SK-N-SH treated with all-trans-retinoic acid at 6 μM for 48 hours (cell line): Measurements from ENCODE around the gene GCA.

Source experiments
- ATAC-seq: fragments of 200-7000 bp; cut with Tn5 transposase; 3 replicates; pipeline ENCODE4 v1.9.1; 2020; ENCODE audit warnings: mild to moderate bottlenecking, moderate library complexity
- ARNTL ChIP-seq: fragments of 450-650 bp; formaldehyde crosslinking; IDR thresholded peaks from 2 replicates; pipeline ENCODE4 v1.5.0; 2020; ENCODE audit warnings: low read depth, mild to moderate bottlenecking, moderate library complexity, borderline replicate concordance
- CSDC2 ChIP-seq: fragments of 250-450 bp; sonication (Bioruptor Pico); IDR thresholded peaks from 2 replicates; pipeline ENCODE4 v1.5.0; 2020; ENCODE audit warnings: mild to moderate bottlenecking, moderate library complexity
- ESRRG ChIP-seq: fragments of 250-450 bp; sonication (Bioruptor Pico); IDR thresholded peaks from 2 replicates; pipeline ENCODE4 v1.6.1; 2021; ENCODE audit warnings: mild to moderate bottlenecking
- OSR1 ChIP-seq: fragments of 250-450 bp; sonication (Bioruptor Pico); IDR thresholded peaks from 2 replicates; pipeline ENCODE4 v1.8.0; 2022; ENCODE audit warnings: moderate library complexity, mild to moderate bottlenecking, inconsistent platforms
- PPARA ChIP-seq: fragments of 250-450 bp; sonication (Bioruptor Pico); IDR thresholded peaks from 2 replicates; pipeline ENCODE4 v1.5.0; 2020; ENCODE audit warnings: mild to moderate bottlenecking, borderline replicate concordance
- RARB ChIP-seq: fragments of 250-450 bp; sonication (Bioruptor Pico); IDR thresholded peaks from 2 replicates; pipeline ENCODE4 v1.8.0; 2021; ENCODE audit warnings: mild to moderate bottlenecking, moderate library complexity
- SNAI2 ChIP-seq: fragments of 250-450 bp; sonication (Bioruptor Pico); IDR thresholded peaks from 2 replicates; pipeline ENCODE4 v1.5.0; 2020; ENCODE audit warnings: mild to moderate bottlenecking, moderate library complexity
- TCF4 ChIP-seq: fragments of 250-450 bp; sonication (Bioruptor Pico); IDR thresholded peaks from 2 replicates; pipeline ENCODE4 v1.8.0; 2021; ENCODE audit warnings: mild to moderate bottlenecking, moderate library complexity, borderline replicate concordance
- TOX ChIP-seq: fragments of 250-450 bp; sonication (Bioruptor Pico); IDR thresholded peaks from 2 replicates; pipeline ENCODE4 v1.8.0; 2021; ENCODE audit warnings: mild to moderate bottlenecking, moderate library complexity, borderline replicate concordance
- ZC3H10 ChIP-seq: fragments of 250-450 bp; sonication (Bioruptor Pico); IDR thresholded peaks from 2 replicates; pipeline ENCODE4 v1.5.1; 2021; ENCODE audit warnings: mild to moderate bottlenecking, moderate library complexity
- ZFP3 ChIP-seq: fragments of 250-450 bp; sonication (Bioruptor Pico); IDR thresholded peaks from 2 replicates; pipeline ENCODE4 v1.5.0; 2020; ENCODE audit warnings: mild to moderate bottlenecking, moderate library complexity
- ZFP30 ChIP-seq: fragments of 450-650 bp; formaldehyde crosslinking; IDR thresholded peaks from 2 replicates; pipeline ENCODE4 v1.5.0; 2022; ENCODE audit warnings: mild to moderate bottlenecking, moderate library complexity
- ZNF565 ChIP-seq: fragments of 450-650 bp; formaldehyde crosslinking; conservative IDR thresholded peaks from 2 replicates; pipeline ENCODE4 v1.5.0; 2020; ENCODE audit warnings: low read depth, mild to moderate bottlenecking, moderate library complexity
- ZNF70 ChIP-seq: fragments of 450-650 bp; formaldehyde crosslinking; IDR thresholded peaks from 2 replicates; pipeline ENCODE4 v1.5.0; 2020; ENCODE audit warnings: mild to moderate bottlenecking, moderate library complexity
- ZNF8 ChIP-seq: fragments of 450-650 bp; formaldehyde crosslinking; IDR thresholded peaks from 2 replicates; pipeline ENCODE4 v1.5.0; 2020; ENCODE audit warnings: mild to moderate bottlenecking, moderate library complexity
- TF ChIP-seq, protein P1 (sequence below): fragments of 250-450 bp; sonication (Bioruptor Pico); IDR thresholded peaks from 2 replicates; pipeline ENCODE4 v1.5.0; 2020; ENCODE audit warnings: mild to moderate bottlenecking, moderate library complexity
- TF ChIP-seq, protein P2 (sequence below): fragments of 250-450 bp; sonication (Bioruptor Pico); IDR thresholded peaks from 2 replicates; pipeline ENCODE4 v1.5.1; 2020; ENCODE audit warnings: low read depth, mild to moderate bottlenecking, moderate library complexity
- TF ChIP-seq, protein P3 (sequence below): fragments of 250-450 bp; sonication (Bioruptor Pico); IDR thresholded peaks from 2 replicates; pipeline ENCODE4 v1.8.0; 2021; ENCODE audit warnings: low read depth, mild to moderate bottlenecking, moderate library complexity, borderline replicate concordance

The GCA gene

DNA sequence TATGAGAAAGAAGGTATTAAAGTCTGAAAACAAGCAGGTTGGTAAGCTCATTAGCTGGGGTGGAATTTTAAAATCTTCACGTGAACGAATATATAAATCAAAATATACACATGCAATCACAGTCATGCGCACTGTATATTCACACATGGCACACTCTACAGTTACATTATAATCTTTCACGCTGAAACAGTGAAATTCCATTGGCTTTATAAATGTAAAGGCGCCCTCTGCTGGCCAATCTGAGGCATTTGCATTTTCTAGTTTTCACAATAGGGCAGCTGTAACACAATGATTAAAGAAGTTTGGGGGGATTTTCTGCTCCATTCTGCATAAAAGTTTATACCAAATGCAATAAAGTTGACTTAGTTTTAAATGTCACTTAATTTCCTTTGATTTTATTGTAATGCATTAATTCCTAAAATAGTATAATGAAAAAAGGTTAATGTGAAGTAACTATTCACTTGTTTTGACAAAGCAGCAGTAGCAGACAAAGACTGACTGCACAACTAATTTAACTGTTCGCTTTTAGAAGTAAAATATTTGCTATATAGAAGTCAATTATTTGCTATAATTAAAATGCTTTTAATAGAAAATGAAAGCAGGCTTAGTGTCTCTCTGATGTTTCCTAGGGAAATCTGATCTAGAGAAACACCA is 42.7 kb upstream of the GCA start:
- TF ChIP-seq, protein P1, sequence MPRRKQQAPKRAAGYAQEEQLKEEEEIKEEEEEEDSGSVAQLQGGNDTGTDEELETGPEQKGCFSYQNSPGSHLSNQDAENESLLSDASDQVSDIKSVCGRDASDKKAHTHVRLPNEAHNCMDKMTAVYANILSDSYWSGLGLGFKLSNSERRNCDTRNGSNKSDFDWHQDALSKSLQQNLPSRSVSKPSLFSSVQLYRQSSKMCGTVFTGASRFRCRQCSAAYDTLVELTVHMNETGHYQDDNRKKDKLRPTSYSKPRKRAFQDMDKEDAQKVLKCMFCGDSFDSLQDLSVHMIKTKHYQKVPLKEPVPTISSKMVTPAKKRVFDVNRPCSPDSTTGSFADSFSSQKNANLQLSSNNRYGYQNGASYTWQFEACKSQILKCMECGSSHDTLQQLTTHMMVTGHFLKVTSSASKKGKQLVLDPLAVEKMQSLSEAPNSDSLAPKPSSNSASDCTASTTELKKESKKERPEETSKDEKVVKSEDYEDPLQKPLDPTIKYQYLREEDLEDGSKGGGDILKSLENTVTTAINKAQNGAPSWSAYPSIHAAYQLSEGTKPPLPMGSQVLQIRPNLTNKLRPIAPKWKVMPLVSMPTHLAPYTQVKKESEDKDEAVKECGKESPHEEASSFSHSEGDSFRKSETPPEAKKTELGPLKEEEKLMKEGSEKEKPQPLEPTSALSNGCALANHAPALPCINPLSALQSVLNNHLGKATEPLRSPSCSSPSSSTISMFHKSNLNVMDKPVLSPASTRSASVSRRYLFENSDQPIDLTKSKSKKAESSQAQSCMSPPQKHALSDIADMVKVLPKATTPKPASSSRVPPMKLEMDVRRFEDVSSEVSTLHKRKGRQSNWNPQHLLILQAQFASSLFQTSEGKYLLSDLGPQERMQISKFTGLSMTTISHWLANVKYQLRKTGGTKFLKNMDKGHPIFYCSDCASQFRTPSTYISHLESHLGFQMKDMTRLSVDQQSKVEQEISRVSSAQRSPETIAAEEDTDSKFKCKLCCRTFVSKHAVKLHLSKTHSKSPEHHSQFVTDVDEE (CRISPR knock-in tag) = no peak
- TF ChIP-seq RARB (CRISPR knock-in tag) (no peak), TOX (no peak), ESRRG (CRISPR knock-in tag) (no peak), ZNF8 (CRISPR knock-in tag) (no peak), SNAI2 (CRISPR knock-in tag) (no peak), ZNF565 (CRISPR knock-in tag) (no peak), ZC3H10 (CRISPR knock-in tag) (no peak), OSR1 (CRISPR knock-in tag) (no peak), TCF4 (CRISPR knock-in tag) (no peak), ZFP30 (CRISPR knock-in tag) (no peak)
- TF ChIP-seq, protein P2, sequence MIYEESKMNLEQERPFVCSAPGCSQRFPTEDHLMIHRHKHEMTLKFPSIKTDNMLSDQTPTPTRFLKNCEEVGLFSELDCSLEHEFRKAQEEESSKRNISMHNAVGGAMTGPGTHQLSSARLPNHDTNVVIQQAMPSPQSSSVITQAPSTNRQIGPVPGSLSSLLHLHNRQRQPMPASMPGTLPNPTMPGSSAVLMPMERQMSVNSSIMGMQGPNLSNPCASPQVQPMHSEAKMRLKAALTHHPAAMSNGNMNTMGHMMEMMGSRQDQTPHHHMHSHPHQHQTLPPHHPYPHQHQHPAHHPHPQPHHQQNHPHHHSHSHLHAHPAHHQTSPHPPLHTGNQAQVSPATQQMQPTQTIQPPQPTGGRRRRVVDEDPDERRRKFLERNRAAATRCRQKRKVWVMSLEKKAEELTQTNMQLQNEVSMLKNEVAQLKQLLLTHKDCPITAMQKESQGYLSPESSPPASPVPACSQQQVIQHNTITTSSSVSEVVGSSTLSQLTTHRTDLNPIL = no peak
- TF ChIP-seq, all 23 proteins: peak for 0
- ATAC-seq = peak; percentile 91

DNA sequence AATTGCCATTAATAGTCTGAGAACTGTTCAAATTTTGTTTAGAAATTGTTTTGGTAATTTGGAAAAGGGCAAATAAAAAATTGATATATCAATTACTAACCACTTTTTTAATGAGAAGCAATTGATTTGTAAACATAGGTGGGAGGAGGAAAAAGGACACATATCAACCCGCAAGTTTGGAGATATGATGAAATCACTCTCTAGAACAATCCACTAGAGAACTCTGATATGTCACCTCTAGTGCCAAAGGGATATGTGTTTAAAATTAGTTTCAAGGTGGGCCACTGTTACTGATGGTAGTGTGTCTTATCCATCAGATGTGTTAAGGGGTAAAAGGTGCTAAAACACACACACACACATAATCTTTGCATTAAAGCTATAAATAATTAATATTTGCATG is 42.1 kb upstream of the GCA start:
- TF ChIP-seq, protein P2 = no peak
- TF ChIP-seq ZNF70 (CRISPR knock-in tag) (no peak), ARNTL (no peak), ZFP3 (CRISPR knock-in tag) (no peak), ESRRG (CRISPR knock-in tag) (no peak), ZC3H10 (CRISPR knock-in tag) (no peak)
- ATAC-seq = no peak

DNA sequence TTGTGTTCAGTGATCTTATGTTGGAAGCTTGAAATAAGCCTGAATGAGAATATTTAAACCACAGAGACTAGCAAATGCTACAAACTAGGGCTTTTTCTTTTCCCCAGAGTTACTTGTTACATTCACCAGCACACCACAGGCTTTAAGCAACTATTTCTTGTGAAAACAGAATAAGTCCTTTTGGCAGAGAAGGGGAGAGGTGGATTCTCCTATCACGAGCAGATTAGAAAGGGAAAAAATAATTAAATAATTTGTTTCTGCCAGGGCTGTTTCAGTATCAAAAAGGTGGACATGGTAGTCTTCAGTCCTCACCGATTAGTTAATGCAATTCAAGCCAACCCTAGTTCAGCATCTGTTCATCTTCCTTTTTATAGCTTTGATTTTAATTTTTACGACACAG is 38.0 kb upstream of the GCA start:
- TF ChIP-seq, protein P1 (CRISPR knock-in tag) = no peak
- no peak for TF ChIP-seq ZNF70 (CRISPR knock-in tag)
- TF ChIP-seq CSDC2 (CRISPR knock-in tag) = no peak
- no peak for TF ChIP-seq ZFP3 (CRISPR knock-in tag)
- TF ChIP-seq OSR1 (CRISPR knock-in tag) = no peak
- TF ChIP-seq RARB (CRISPR knock-in tag) = no peak
- TF ChIP-seq, protein P3, sequence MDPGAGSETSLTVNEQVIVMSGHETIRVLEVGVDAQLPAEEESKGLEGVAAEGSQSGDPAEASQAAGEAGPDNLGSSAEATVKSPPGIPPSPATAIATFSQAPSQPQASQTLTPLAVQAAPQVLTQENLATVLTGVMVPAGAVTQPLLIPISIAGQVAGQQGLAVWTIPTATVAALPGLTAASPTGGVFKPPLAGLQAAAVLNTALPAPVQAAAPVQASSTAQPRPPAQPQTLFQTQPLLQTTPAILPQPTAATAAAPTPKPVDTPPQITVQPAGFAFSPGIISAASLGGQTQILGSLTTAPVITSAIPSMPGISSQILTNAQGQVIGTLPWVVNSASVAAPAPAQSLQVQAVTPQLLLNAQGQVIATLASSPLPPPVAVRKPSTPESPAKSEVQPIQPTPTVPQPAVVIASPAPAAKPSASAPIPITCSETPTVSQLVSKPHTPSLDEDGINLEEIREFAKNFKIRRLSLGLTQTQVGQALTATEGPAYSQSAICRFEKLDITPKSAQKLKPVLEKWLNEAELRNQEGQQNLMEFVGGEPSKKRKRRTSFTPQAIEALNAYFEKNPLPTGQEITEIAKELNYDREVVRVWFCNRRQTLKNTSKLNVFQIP = no peak
- TF ChIP-seq ZFP30 (CRISPR knock-in tag) = no peak
- TF ChIP-seq ZC3H10 (CRISPR knock-in tag) = no peak
- no peak for TF ChIP-seq PPARA (CRISPR knock-in tag)
- TF ChIP-seq ZNF565 (CRISPR knock-in tag) = no peak
- no peak for ATAC-seq
